H1 (cell line): ENCODE data around the gene TAF6.

ENCODE experiments used
- CBX5 ChIP-seq: fragments of 300-800, 300-1000 bp; sonication (generic); IDR thresholded peaks from 2 replicates; pipeline ENCODE4 v1.7.1; 2016; ENCODE audit warnings: antibody characterized with exemption, low read length, low read depth
- CHD1 ChIP-seq: IDR thresholded peaks from 2 replicates; pipeline ENCODE4 v1.6.1; 2012; ENCODE audit warnings: low read depth, low read length, improper control_type of control experiment
- EZH2 ChIP-seq: fragments of 200-600 bp; sonication (generic); IDR thresholded peaks from 2 replicates; pipeline ENCODE4 v1.7.1; 2012; ENCODE audit warnings: low read depth, mild to moderate bottlenecking, moderate library complexity, low read length, inconsistent platforms; ENCODE audit not compliant: severe bottlenecking
- GTF2F1 ChIP-seq: IDR thresholded peaks from 2 replicates; pipeline ENCODE4 v1.6.1; 2012; ENCODE audit warnings: low read depth, low read length, improper control_type of control experiment, borderline replicate concordance
- HDAC6 ChIP-seq: IDR thresholded peaks from one replicate; pipeline ENCODE4 v1.7.1; 2012; ENCODE audit warnings: low read depth, mild to moderate bottlenecking, inconsistent platforms, low read length, moderate library complexity
- JUN ChIP-seq: IDR thresholded peaks from 2 replicates; pipeline ENCODE4 v1.6.1; 2011; ENCODE audit warnings: low read depth, mild to moderate bottlenecking, improper control_type of control experiment, low read length
- POLR2A ChIP-seq, 2 experiments: IDR thresholded peaks; 1 replicate in 1 of 2; 2 replicates in 1 of 2; pipeline ENCODE4 v1.6.1; 2011; ENCODE audit warnings: low read depth in 2 of 2, low read length in 2 of 2, mild to moderate bottlenecking in 2 of 2; ENCODE audit errors: control extremely low read depth in 1 of 2
- POLR2AphosphoS5 ChIP-seq: IDR thresholded peaks from 2 replicates; pipeline ENCODE4 v1.6.1; 2011; ENCODE audit warnings: low read depth, low read length
- SP1 ChIP-seq: IDR thresholded peaks from 2 replicates; pipeline ENCODE4 v1.6.1; 2011; ENCODE audit warnings: low read depth, low read length
- TAF1 ChIP-seq: IDR thresholded peaks from 2 replicates; pipeline ENCODE4 v1.6.1; 2011; ENCODE audit warnings: mild to moderate bottlenecking, low read depth, low read length
- TF ChIP-seq, protein P1 (sequence below), 3 experiments: IDR thresholded peaks; 1 replicate in 2 of 3; 2 replicates in 1 of 3; pipeline versions ENCODE4 v1.5.1 to v1.6.1; 2011; ENCODE audit warnings: low read length in 3 of 3, mild to moderate bottlenecking in 3 of 3, inconsistent platforms in 2 of 3, low read depth in 1 of 3, moderate library complexity in 1 of 3; ENCODE audit not compliant: insufficient read depth in 1 of 3; ENCODE audit errors: control extremely low read depth in 1 of 3
- TF ChIP-seq, protein P2 (sequence below): IDR thresholded peaks from 2 replicates; pipeline ENCODE4 v1.6.1; 2011; ENCODE audit warnings: low read length, improper control_type of control experiment

DNA sequence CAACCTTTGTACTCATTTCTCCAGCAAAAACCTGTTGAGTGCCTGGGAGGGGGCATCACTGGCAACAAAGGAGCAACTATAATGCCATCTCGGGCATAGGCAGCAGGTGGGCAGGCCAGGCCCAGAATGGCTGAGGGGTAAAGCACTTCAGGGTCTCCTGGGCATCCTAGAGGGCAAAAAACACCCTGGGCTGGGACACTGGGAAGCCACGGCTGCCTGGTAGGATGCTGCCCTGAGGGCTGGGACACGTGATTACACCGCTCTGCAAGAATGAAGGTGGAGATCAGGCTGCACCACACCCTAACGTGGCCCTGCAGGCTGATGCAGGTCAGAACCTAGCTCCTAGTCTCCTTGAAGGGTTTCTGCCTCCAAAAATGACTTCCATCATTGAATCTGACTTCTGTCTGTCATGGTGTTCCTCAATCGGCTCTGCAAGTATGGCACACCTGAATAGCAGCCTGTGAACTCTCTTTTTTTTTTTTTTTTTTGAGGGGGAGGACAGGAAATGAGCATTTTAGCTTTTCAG is 43.9 kb upstream of the TAF6 start:
- TF ChIP-seq, protein P1, sequence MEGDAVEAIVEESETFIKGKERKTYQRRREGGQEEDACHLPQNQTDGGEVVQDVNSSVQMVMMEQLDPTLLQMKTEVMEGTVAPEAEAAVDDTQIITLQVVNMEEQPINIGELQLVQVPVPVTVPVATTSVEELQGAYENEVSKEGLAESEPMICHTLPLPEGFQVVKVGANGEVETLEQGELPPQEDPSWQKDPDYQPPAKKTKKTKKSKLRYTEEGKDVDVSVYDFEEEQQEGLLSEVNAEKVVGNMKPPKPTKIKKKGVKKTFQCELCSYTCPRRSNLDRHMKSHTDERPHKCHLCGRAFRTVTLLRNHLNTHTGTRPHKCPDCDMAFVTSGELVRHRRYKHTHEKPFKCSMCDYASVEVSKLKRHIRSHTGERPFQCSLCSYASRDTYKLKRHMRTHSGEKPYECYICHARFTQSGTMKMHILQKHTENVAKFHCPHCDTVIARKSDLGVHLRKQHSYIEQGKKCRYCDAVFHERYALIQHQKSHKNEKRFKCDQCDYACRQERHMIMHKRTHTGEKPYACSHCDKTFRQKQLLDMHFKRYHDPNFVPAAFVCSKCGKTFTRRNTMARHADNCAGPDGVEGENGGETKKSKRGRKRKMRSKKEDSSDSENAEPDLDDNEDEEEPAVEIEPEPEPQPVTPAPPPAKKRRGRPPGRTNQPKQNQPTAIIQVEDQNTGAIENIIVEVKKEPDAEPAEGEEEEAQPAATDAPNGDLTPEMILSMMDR (IDR thresholded peaks at IDR 0.05; ENCODE audit: control extremely low read depth in 1 of 3, insufficient read depth in 1 of 3, low read depth in 1 of 3, low read length in 3 of 3), result no peak
- TF ChIP-seq TAF1, result no peak
- TF ChIP-seq CBX5, result no peak
- TF ChIP-seq POLR2AphosphoS5, result no peak
- TF ChIP-seq JUN, result no peak
- TF ChIP-seq SP1, result no peak
- no peak for TF ChIP-seq EZH2
- no peak for TF ChIP-seq CHD1
- TF ChIP-seq POLR2A (IDR thresholded peaks at IDR 0.05; ENCODE audit: control extremely low read depth in 1 of 2, low read depth in 2 of 2, low read length in 2 of 2), result no peak
- TF ChIP-seq HDAC6, result no peak
- TF ChIP-seq, protein P2, sequence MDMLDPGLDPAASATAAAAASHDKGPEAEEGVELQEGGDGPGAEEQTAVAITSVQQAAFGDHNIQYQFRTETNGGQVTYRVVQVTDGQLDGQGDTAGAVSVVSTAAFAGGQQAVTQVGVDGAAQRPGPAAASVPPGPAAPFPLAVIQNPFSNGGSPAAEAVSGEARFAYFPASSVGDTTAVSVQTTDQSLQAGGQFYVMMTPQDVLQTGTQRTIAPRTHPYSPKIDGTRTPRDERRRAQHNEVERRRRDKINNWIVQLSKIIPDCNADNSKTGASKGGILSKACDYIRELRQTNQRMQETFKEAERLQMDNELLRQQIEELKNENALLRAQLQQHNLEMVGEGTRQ, result no peak
- no peak for TF ChIP-seq GTF2F1
